IMR-90 (cell line): ENCODE measurements around the gene IL18BP. TPM values are rescaled to one million over a fixed set of nuclear protein-coding genes. Genes with fewer than 3 reads are reported as not detected.

ENCODE experiments used
- ATAC-seq: fragments of 200-7000 bp; cut with Tn5 transposase; 2 replicates; pipeline ENCODE4 v1.9.1; 2020; ENCODE audit warnings: low read depth, mild to moderate bottlenecking, moderate library complexity
- BruUV-seq: library from RNA; stranded (reverse); fragments of 400-500 nt; replicated peaks from 2 replicates; lab custom pipeline; 2021; lab: Mats Ljungman, UMichigan
- CTCF ChIA-PET: fragments of 300-600 bp; formaldehyde crosslinking; extraction: SDS; loops from one replicate; lab custom pipeline; 2021; ENCODE audit warnings: antibody characterized with exemption; lab: Yijun Ruan, JAX
- POLR2A ChIA-PET: fragments of 300-600 bp; sonication (Branson Sonifier 250); formaldehyde crosslinking; loops from one replicate; lab custom pipeline; 2022; ENCODE audit warnings: antibody characterized with exemption; ENCODE audit not compliant: unreplicated experiment; lab: Charles Lee
- DNase-seq: peaks from one replicate; pipeline ENCODE4 v3.0.0; 2013
- H2AFZ ChIP-seq: replicated peaks from 2 replicates; pipeline ENCODE3; 2013; ENCODE audit warnings: low read length, mild to moderate bottlenecking; ENCODE audit not compliant: poor library complexity
- H2AK5ac ChIP-seq: 2 replicates; pipeline ENCODE4 v1.6.1; 2013; ENCODE audit warnings: low read depth, low read length, inconsistent platforms
- H2AK9ac ChIP-seq: replicated peaks from 2 replicates; pipeline ENCODE3; 2013; ENCODE audit warnings: mild to moderate bottlenecking, low read depth, low read length, moderate library complexity; ENCODE audit not compliant: poor library complexity
- H2BK120ac ChIP-seq: 2 replicates; pipeline ENCODE4 v1.6.1; 2013; ENCODE audit warnings: low read depth, low read length, inconsistent platforms
- H2BK15ac ChIP-seq: 3 replicates; pipeline ENCODE4 v1.6.1; 2013; ENCODE audit warnings: low read depth, low read length, inconsistent platforms
- H2BK20ac ChIP-seq: 2 replicates; pipeline ENCODE4 v1.6.1; 2013; ENCODE audit warnings: low read depth, mild to moderate bottlenecking, inconsistent platforms, low read length, moderate library complexity
- H2BK5ac ChIP-seq: 2 replicates; pipeline ENCODE4 v1.6.1; 2013; ENCODE audit warnings: mild to moderate bottlenecking, low read depth, low read length, inconsistent platforms; ENCODE audit not compliant: poor library complexity, severe bottlenecking
- H3K14ac ChIP-seq: replicated peaks from 2 replicates; pipeline ENCODE4 v1.6.1; 2013; ENCODE audit warnings: low read depth, low read length, inconsistent platforms
- H3K18ac ChIP-seq: 2 replicates; pipeline ENCODE4 v1.6.1; 2013; ENCODE audit warnings: low read depth, low read length, control low read depth
- H3K23ac ChIP-seq: 2 replicates; pipeline ENCODE4 v1.6.1; 2013; ENCODE audit warnings: low read depth, low read length, inconsistent platforms
- H3K27ac ChIP-seq: 2 replicates; pipeline ENCODE4 v1.5.1; 2013; ENCODE audit warnings: mild to moderate bottlenecking, control low read depth, low read length; ENCODE audit not compliant: insufficient read depth
- H3K27me3 ChIP-seq: 2 replicates; pipeline ENCODE4 v1.6.1; 2013; ENCODE audit warnings: low read length; ENCODE audit not compliant: control insufficient read depth, insufficient read depth
- H3K36me3 ChIP-seq: 2 replicates; pipeline ENCODE4 v1.6.1; 2013; ENCODE audit warnings: low read length, mixed read lengths; ENCODE audit not compliant: control insufficient read depth, insufficient read depth
- H3K4ac ChIP-seq: 2 replicates; pipeline ENCODE4 v1.6.1; 2013; ENCODE audit warnings: low read depth, low read length, inconsistent platforms
- H3K4me1 ChIP-seq: 2 replicates; pipeline ENCODE4 v1.6.1; 2013; ENCODE audit warnings: low read length, mixed read lengths; ENCODE audit not compliant: control insufficient read depth, insufficient read depth
- H3K4me2 ChIP-seq: 2 replicates; pipeline ENCODE4 v1.6.1; 2013; ENCODE audit warnings: low read depth, mild to moderate bottlenecking, control low read depth, low read length, moderate library complexity
- H3K4me3 ChIP-seq: 2 replicates; pipeline ENCODE4 v1.5.1; 2013; ENCODE audit warnings: low read depth, mild to moderate bottlenecking, control low read depth, low read length, moderate library complexity; ENCODE audit not compliant: insufficient read depth
- H3K56ac ChIP-seq: 2 replicates; pipeline ENCODE4 v1.6.1; 2013; ENCODE audit warnings: low read length, inconsistent platforms; ENCODE audit not compliant: insufficient read depth; ENCODE audit errors: extremely low read depth
- H3K79me1 ChIP-seq, 2 experiments: 2 replicates each; pipeline ENCODE4 v1.6.1; 2013; ENCODE audit warnings: low read length in 2 of 2, inconsistent platforms in 1 of 2, low read depth in 1 of 2
- H3K9ac ChIP-seq: 2 replicates; pipeline ENCODE4 v1.6.1; 2013; ENCODE audit warnings: low read depth, low read length, control low read depth
- H3K9me1 ChIP-seq: 2 replicates; pipeline ENCODE4 v1.6.1; 2013; ENCODE audit warnings: low read length, inconsistent platforms; ENCODE audit not compliant: insufficient read depth
- H3K9me3 ChIP-seq: 2 replicates; pipeline ENCODE4 v1.6.1; 2013; ENCODE audit warnings: low read length; ENCODE audit not compliant: control insufficient read depth, insufficient read depth
- H4K20me1 ChIP-seq: 2 replicates; pipeline ENCODE4 v1.6.1; 2013; ENCODE audit warnings: low read length, inconsistent platforms; ENCODE audit not compliant: insufficient read depth
- H4K5ac ChIP-seq: 2 replicates; pipeline ENCODE4 v1.6.1; 2013; ENCODE audit warnings: mild to moderate bottlenecking, low read depth, low read length, control low read depth
- H4K8ac ChIP-seq, 2 experiments: 2 replicates each; pipeline ENCODE4 v1.6.1; 2013; ENCODE audit warnings: low read depth in 2 of 2, low read length in 2 of 2, control low read depth in 1 of 2, inconsistent platforms in 1 of 2
- H4K91ac ChIP-seq: 2 replicates; pipeline ENCODE4 v1.6.1; 2013; ENCODE audit warnings: low read depth, low read length, inconsistent platforms; ENCODE audit not compliant: insufficient read depth
- BHLHE40 ChIP-seq: fragments of 150-350 bp; IDR thresholded peaks from 2 replicates; pipeline ENCODE4 v1.6.1; 2016; ENCODE audit warnings: mild to moderate bottlenecking, low read depth, low read length
- CEBPB ChIP-seq: IDR thresholded peaks from 2 replicates; pipeline ENCODE4 v1.6.1; 2012; ENCODE audit warnings: low read depth, low read length, improper control_type of control experiment
- CHD1 ChIP-seq: IDR thresholded peaks from 2 replicates; pipeline ENCODE4 v1.6.1; 2012; ENCODE audit warnings: low read depth, low read length, improper control_type of control experiment
- ELK1 ChIP-seq: fragments of 150-350 bp; IDR thresholded peaks from 2 replicates; pipeline ENCODE4 v1.6.1; 2016; ENCODE audit warnings: low read depth, mild to moderate bottlenecking, low read length, moderate library complexity, borderline replicate concordance
- FOS ChIP-seq: fragments of 150-350 bp; IDR thresholded peaks from 2 replicates; pipeline ENCODE4 v1.6.1; 2016; ENCODE audit warnings: low read depth, low read length
- MAFK ChIP-seq: IDR thresholded peaks from 2 replicates; pipeline ENCODE4 v1.6.1; 2012; ENCODE audit warnings: low read depth, low read length, improper control_type of control experiment
- MAZ ChIP-seq: IDR thresholded peaks from 2 replicates; pipeline ENCODE4 v1.6.1; 2012; ENCODE audit warnings: low read depth, mild to moderate bottlenecking, low read length, improper control_type of control experiment, moderate library complexity, borderline replicate concordance
- MXI1 ChIP-seq: IDR thresholded peaks from 2 replicates; pipeline ENCODE4 v1.6.1; 2012; ENCODE audit warnings: low read depth, mild to moderate bottlenecking, low read length, moderate library complexity, borderline replicate concordance
- NFE2L2 ChIP-seq: fragments of 150-350 bp; IDR thresholded peaks from 2 replicates; pipeline ENCODE4 v1.6.1; 2016; ENCODE audit warnings: low read depth, mild to moderate bottlenecking, low read length
- POLR2A ChIP-seq: IDR thresholded peaks from 2 replicates; pipeline ENCODE4 v1.6.1; 2012; ENCODE audit warnings: mild to moderate bottlenecking, low read depth, low read length
- RAD21 ChIP-seq: IDR thresholded peaks from 2 replicates; pipeline ENCODE4 v1.6.1; 2012; ENCODE audit warnings: low read length, improper control_type of control experiment
- RCOR1 ChIP-seq: IDR thresholded peaks from 2 replicates; pipeline ENCODE4 v1.6.1; 2012; ENCODE audit warnings: mild to moderate bottlenecking, low read length, improper control_type of control experiment; ENCODE audit not compliant: insufficient replicate concordance
- RFX5 ChIP-seq: IDR thresholded peaks from 2 replicates; pipeline ENCODE4 v1.8.0; 2012; ENCODE audit warnings: low read depth, mild to moderate bottlenecking, low read length, moderate library complexity
- SMC3 ChIP-seq: fragments of 150-350 bp; IDR thresholded peaks from 2 replicates; pipeline ENCODE4 v1.6.1; 2016; ENCODE audit warnings: low read depth, mild to moderate bottlenecking, antibody characterized with exemption, low read length, moderate library complexity
- WGBS, 2 experiments: methylation state at CpG; one replicate each; pipeline versions ENCODE4 v1.1.5 to v1.1.7; 2013; ENCODE audit warnings: missing lambda C conversion rate in 2 of 2; ENCODE audit not compliant: insufficient read length in 1 of 2; ENCODE audit errors: extremely low coverage in 2 of 2; 5-methylcytosine and 5-hydroxymethylcytosine counted together
- dilution Hi-C: fragments of 300-500 bp; cut with HindIII; formaldehyde crosslinking; loops from one replicate; pipeline ENCODE4 v1.14.3; 2018; ENCODE audit warnings: low sequenced_read_pairs; ENCODE audit not compliant: unreplicated experiment
- in situ Hi-C: fragments of 300-500 bp; cut with MboI; formaldehyde crosslinking; loops from 3 replicates; pipeline ENCODE4 v1.14.3; 2019; ENCODE audit warnings: low sequenced_read_pairs, inconsistent platforms, mixed read lengths
- intact Hi-C: fragments of 100-400 bp; cut with micrococcal nuclease; formaldehyde crosslinking; loops from 2 replicates; pipeline ENCODE4 v1.10.0; 2022
- polyA plus RNA-seq, 3 experiments: library from polyadenylated mRNA; depleted of rRNA; stranded (reverse); fragments of >200 nt; gene quantifications; 2 replicates each; pipeline ENCODE4 v1.2.3, GENCODE V29; 2012; ENCODE audit warnings: low replicate concordance in 1 of 3
- total RNA-seq: library from RNA; depleted of rRNA; stranded (reverse); fragments of >200 nt; gene quantifications from 2 replicates; pipeline ENCODE4 v1.2.3, GENCODE V29; 2012
- TF ChIP-seq, protein P1 (sequence below): conservative IDR thresholded peaks from 2 replicates; pipeline ENCODE4 v1.5.1; 2012; ENCODE audit warnings: mild to moderate bottlenecking, low read depth, low read length, improper control_type of control experiment
- TF ChIP-seq, protein P2 (sequence below): fragments of 150-350 bp; IDR thresholded peaks from 2 replicates; pipeline ENCODE4 v1.6.1; 2017; ENCODE audit warnings: mild to moderate bottlenecking, antibody characterized with exemption, low read length, low read depth

The IL18BP gene
- total and polyA plus RNA-seq, 2 of the 4 experiments (the other 2 are of a cell fraction): 0.90 to 3.2 TPM

DNA sequence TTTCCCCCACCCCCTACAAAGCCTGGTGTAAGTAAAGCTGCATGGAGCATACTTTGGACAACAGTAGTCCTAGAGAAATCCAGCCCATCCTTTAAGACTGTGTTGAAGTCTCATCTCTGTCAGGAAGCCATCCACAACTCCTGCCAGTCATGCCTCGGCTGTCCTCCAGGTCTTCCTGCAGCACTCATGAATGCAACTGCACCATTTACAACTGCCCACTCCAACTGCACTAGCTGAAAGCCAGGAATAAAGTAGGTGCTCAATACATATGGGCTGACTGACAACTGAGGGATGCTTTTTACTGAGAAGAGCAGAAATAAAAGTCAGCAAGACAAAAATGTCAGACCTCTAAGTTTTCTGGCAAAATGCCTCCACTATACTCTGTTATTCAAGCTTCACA is 27.4 kb downstream of the IL18BP start:
- CTCF ChIA-PET: interaction anchor here (0.9 to 2.7 kb wide), 4 partner anchors 49 to 405 kb away, joined by 3 to 21 read pairs (median 10); no protein-coding TSS in a partner anchor
- no peak for DNase-seq
- POLR2A ChIA-PET: no interaction called here
- H2AFZ ChIP-seq: no peak overlapping the region
- H2BK120ac ChIP-seq: no peak overlapping the region
- WGBS, 2 experiments: 100% methylated on average over 1 of the region's 1 CpG; no CpG with 5 or more reads in 1 of the 2 experiments
- no peak overlapping the region for H4K5ac ChIP-seq
- in situ Hi-C loops (loop anchor here (5.0 to 10.0 kb wide), 2 partner anchors 69 to 211 kb away; no protein-coding TSS in a partner anchor), dilution Hi-C loops (no loop called here), intact Hi-C loops (no loop called here)
- H3K4me1 ChIP-seq: peaks cover 9% of the 10 kb centered on the region
- peaks cover 66 to 75% of the 10 kb centered on the region in 2 experiments for H3K79me1 ChIP-seq
- H3K4me2 ChIP-seq: no peak overlapping the region
- H3K36me3 ChIP-seq: peaks cover 63% of the 10 kb centered on the region
- peaks cover 29% of the 10 kb centered on the region for H4K20me1 ChIP-seq
- no peak overlapping the region for H4K8ac ChIP-seq
- H3K4ac ChIP-seq: no peak overlapping the region
- no peak overlapping the region for H3K9ac ChIP-seq
- H3K18ac ChIP-seq: no peak overlapping the region
- no peak overlapping the region for H3K14ac ChIP-seq
- no peak overlapping the region for H2AK5ac ChIP-seq
- H2AK9ac ChIP-seq: no peak overlapping the region
- peak overlapping the region; percentile 12 for H2BK5ac ChIP-seq
- no TSS peak for BruUV-seq
- no peaks in the 10 kb centered on the region for H3K9me3 ChIP-seq
- H3K23ac ChIP-seq: peak overlapping the region; percentile 2; the same call in 1 of the 2 replicates
- no peak overlapping the region for H3K56ac ChIP-seq
- H3K4me3 ChIP-seq: no peak overlapping the region
- no peaks in the 10 kb centered on the region for H3K9me1 ChIP-seq
- 0 out of 2 replicates have a peak overlapping the region, but pooled peaks have one; percentile 17 for H3K27ac ChIP-seq
- H3K27me3 ChIP-seq: no peaks in the 10 kb centered on the region
- ATAC-seq: no peak
- TF ChIP-seq CEBPB (no peak), SMC3 (no peak), BHLHE40 (no peak), POLR2A (no peak), FOS (no peak), CHD1 (no peak), ELK1 (no peak), RAD21 (no peak), RFX5 (no peak), MXI1 (no peak), NFE2L2 (no peak), MAZ (no peak), RCOR1 (no peak), MAFK (no peak)
- TF ChIP-seq, protein P1, sequence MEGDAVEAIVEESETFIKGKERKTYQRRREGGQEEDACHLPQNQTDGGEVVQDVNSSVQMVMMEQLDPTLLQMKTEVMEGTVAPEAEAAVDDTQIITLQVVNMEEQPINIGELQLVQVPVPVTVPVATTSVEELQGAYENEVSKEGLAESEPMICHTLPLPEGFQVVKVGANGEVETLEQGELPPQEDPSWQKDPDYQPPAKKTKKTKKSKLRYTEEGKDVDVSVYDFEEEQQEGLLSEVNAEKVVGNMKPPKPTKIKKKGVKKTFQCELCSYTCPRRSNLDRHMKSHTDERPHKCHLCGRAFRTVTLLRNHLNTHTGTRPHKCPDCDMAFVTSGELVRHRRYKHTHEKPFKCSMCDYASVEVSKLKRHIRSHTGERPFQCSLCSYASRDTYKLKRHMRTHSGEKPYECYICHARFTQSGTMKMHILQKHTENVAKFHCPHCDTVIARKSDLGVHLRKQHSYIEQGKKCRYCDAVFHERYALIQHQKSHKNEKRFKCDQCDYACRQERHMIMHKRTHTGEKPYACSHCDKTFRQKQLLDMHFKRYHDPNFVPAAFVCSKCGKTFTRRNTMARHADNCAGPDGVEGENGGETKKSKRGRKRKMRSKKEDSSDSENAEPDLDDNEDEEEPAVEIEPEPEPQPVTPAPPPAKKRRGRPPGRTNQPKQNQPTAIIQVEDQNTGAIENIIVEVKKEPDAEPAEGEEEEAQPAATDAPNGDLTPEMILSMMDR: no peak
- TF ChIP-seq, protein P2, sequence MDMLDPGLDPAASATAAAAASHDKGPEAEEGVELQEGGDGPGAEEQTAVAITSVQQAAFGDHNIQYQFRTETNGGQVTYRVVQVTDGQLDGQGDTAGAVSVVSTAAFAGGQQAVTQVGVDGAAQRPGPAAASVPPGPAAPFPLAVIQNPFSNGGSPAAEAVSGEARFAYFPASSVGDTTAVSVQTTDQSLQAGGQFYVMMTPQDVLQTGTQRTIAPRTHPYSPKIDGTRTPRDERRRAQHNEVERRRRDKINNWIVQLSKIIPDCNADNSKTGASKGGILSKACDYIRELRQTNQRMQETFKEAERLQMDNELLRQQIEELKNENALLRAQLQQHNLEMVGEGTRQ: no peak
- no peak overlapping the region for H4K91ac ChIP-seq
- no peak overlapping the region for H2BK15ac ChIP-seq
- H2BK20ac ChIP-seq: no peak overlapping the region
